Measurements from ENCODE around the gene GIT1. TPM values are rescaled to one million over a fixed set of nuclear protein-coding genes. Genes with fewer than 3 reads are reported as not detected.

Gene GIT1
- total and polyA plus RNA-seq, 7 donors = 13.6 to 31.3 (median 17.4) TPM

GRCh38 chr17:29576214-29577000, 13.0 kb downstream of the GIT1 start:
- H3K27ac ChIP-seq = no peak overlapping the region
- H3K27me3 ChIP-seq = no peaks in the 10 kb centered on the region
- whole genome bisulfite sequencing, 2 donors = 94% methylated on average over 37 of the region's 37 CpGs
- peaks cover 24 to 57% (median 35%) of the 10 kb centered on the region in 4 donors for H3K36me3 ChIP-seq
- intact Hi-C loops (cut with DNase I) = no loop called here
- no peak for TF ChIP-seq EP300 (IDR thresholded peaks at IDR 0.05)
- TF ChIP-seq POLR2AphosphoS5 (IDR thresholded peaks at IDR 0.05) = no peak
- TF ChIP-seq POLR2A (IDR thresholded peaks at IDR 0.05) = no peak
- TF ChIP-seq CTCF (IDR thresholded peaks at IDR 0.05) = no peak
- H3K9me3 ChIP-seq = no peaks in the 10 kb centered on the region
- no peak overlapping the region for H3K4me3 ChIP-seq
- no peak for DNase-seq
- H3K4me1 ChIP-seq = peaks cover 0 to 39% (median 32%) of the 10 kb centered on the region in 4 donors

- H3K36me3 ChIP-seq = peaks cover 21 to 51% (median 29%) of the 10 kb centered on the region in 4 donors
- intact Hi-C loops (cut with DNase I) = loop anchor here (2.0 kb wide), 1 partner anchor 13 kb away; the partner anchor contains the start of gene GIT1
- peaks cover 0 to 39% (median 32%) of the 10 kb centered on the region in 4 donors for H3K4me1 ChIP-seq
- no peak for DNase-seq
- WGBS, 2 donors = 90 to 92% methylated on average over 28 of the region's 28 CpGs
- no peak overlapping the region for H3K27ac ChIP-seq
- no peak overlapping the region for H3K4me3 ChIP-seq
- TF ChIP-seq POLR2A (IDR thresholded peaks at IDR 0.05) = no peak
- TF ChIP-seq POLR2AphosphoS5 (IDR thresholded peaks at IDR 0.05) = no peak
- no peak for TF ChIP-seq EP300 (IDR thresholded peaks at IDR 0.05)
- no peak for TF ChIP-seq CTCF (IDR thresholded peaks at IDR 0.05)
- no peaks in the 10 kb centered on the region for H3K9me3 ChIP-seq
- no peaks in the 10 kb centered on the region for H3K27me3 ChIP-seq
These were observed 13.8 kb downstream of the GIT1 start for GRCh38 chr17:29575511-29576213.

- intact Hi-C loops (cut with DNase I) = loop anchor here (2.0 kb wide), 1 partner anchor 14 kb away; the partner anchor contains the start of gene GIT1
- TF ChIP-seq POLR2AphosphoS5 (IDR thresholded peaks at IDR 0.05) (no peak), POLR2A (IDR thresholded peaks at IDR 0.05) (no peak), EP300 (IDR thresholded peaks at IDR 0.05) (no peak), CTCF (IDR thresholded peaks at IDR 0.05) (no peak)
- H3K27ac ChIP-seq = no peak overlapping the region
- WGBS, 2 donors = 24 to 73% methylated on average over 17 of the region's 17 CpGs
- H3K4me3 ChIP-seq = no peak overlapping the region
- H3K27me3 ChIP-seq = no peaks in the 10 kb centered on the region
- peaks cover 21 to 51% (median 28%) of the 10 kb centered on the region in 4 donors for H3K36me3 ChIP-seq
- DNase-seq = peak; percentile 58
- H3K9me3 ChIP-seq = no peaks in the 10 kb centered on the region
- H3K4me1 ChIP-seq = peaks cover 0 to 40% (median 32%) of the 10 kb centered on the region in 4 donors
These were observed 14.5 kb downstream of the GIT1 start for GRCh38 chr17:29574732-29575510.

GRCh38 chr17:29573871-29574731, 15.3 kb downstream of the GIT1 start:
- TF ChIP-seq CTCF (IDR thresholded peaks at IDR 0.05) = no peak
- TF ChIP-seq POLR2A (IDR thresholded peaks at IDR 0.05) = no peak
- no peak for TF ChIP-seq EP300 (IDR thresholded peaks at IDR 0.05)
- no peak for TF ChIP-seq POLR2AphosphoS5 (IDR thresholded peaks at IDR 0.05)
- Histone ChIP-seq H3K27ac (no peak overlapping the region), H3K4me3 (no peak overlapping the region), H3K4me1 (peaks cover 0 to 48% (median 39%) of the 10 kb centered on the region in 4 donors), H3K27me3 (no peaks in the 10 kb centered on the region), H3K9me3 (no peaks in the 10 kb centered on the region), H3K36me3 (peaks cover 21 to 51% (median 28%) of the 10 kb centered on the region in 4 donors)
- intact Hi-C loops (cut with DNase I) = loop anchor here (2.0 kb wide), 1 partner anchor 15 kb away; the partner anchor contains the start of gene GIT1
- peak; percentile 64 for DNase-seq
- 81 to 87% methylated on average over 14 of the region's 14 CpGs for WGBS, 2 donors
